Caco-2 (cell line): ENCODE data around the gene RHAG. TPM values are rescaled to one million over a fixed set of nuclear protein-coding genes. Genes with fewer than 3 reads are reported as not detected.

Source experiments
- BruUV-seq: library from RNA; stranded (reverse); fragments of 400-500 nt; replicated peaks from 2 replicates; lab custom pipeline; 2021; lab: Mats Ljungman, UMichigan
- CTCF ChIA-PET: fragments of 300-600 bp; sonication (Branson Sonifier 250); formaldehyde crosslinking; loops from one replicate; lab custom pipeline; 2022; ENCODE audit warnings: antibody characterized with exemption; lab: Charles Lee
- POLR2A ChIA-PET: fragments of 300-600 bp; sonication (Branson Sonifier 250); formaldehyde crosslinking; loops from one replicate; lab custom pipeline; 2022; ENCODE audit warnings: antibody characterized with exemption; lab: Charles Lee
- DNase-seq, 2 experiments: peaks; one replicate each; pipeline versions ENCODE4 v3.0.0 to v3.0.0-alpha.2; 2020 to 2022
- H3K27me3 ChIP-seq: replicated peaks from 2 replicates; pipeline ENCODE4 v1.6.0; 2011; ENCODE audit warnings: low read length; ENCODE audit not compliant: control insufficient read depth, insufficient read depth
- H3K36me3 ChIP-seq: 2 replicates; pipeline ENCODE4 v1.5.1; 2011; ENCODE audit warnings: low read length; ENCODE audit not compliant: control insufficient read depth, insufficient read depth
- H3K4me1 ChIP-seq: fragments of 250-450 bp; sonication (Bioruptor Pico); 2 replicates; pipeline ENCODE4 v1.5.1; 2020; ENCODE audit warnings: mild to moderate bottlenecking
- H3K4me3 ChIP-seq: 2 replicates; pipeline ENCODE4 v1.5.1; 2011; ENCODE audit warnings: low read depth, mild to moderate bottlenecking, control low read depth, low read length
- H3K9me3 ChIP-seq: fragments of 250-450 bp; sonication (Bioruptor Pico); 2 replicates; pipeline ENCODE4 v1.5.1; 2020; ENCODE audit warnings: mild to moderate bottlenecking, moderate library complexity
- H3K27ac Mint-ChIP-seq: one replicate; pipeline ENCODE4 v1.8.0; 2022; ENCODE audit warnings: mixed read lengths; ENCODE audit not compliant: unreplicated experiment
- H3K27me3 Mint-ChIP-seq: one replicate; pipeline ENCODE4 v1.8.0; 2022; ENCODE audit warnings: mixed read lengths; ENCODE audit not compliant: insufficient read depth, unreplicated experiment
- H3K36me3 Mint-ChIP-seq: one replicate; pipeline ENCODE4 v1.8.0; 2022; ENCODE audit warnings: mild to moderate bottlenecking, mixed read lengths; ENCODE audit not compliant: insufficient read depth, unreplicated experiment
- H3K4me1 Mint-ChIP-seq: one replicate; pipeline ENCODE4 v1.8.0; 2022; ENCODE audit warnings: low read depth, mixed read lengths; ENCODE audit not compliant: unreplicated experiment
- H3K4me3 Mint-ChIP-seq: one replicate; pipeline ENCODE4 v1.8.0; 2022; ENCODE audit warnings: mild to moderate bottlenecking, moderate library complexity, mixed read lengths; ENCODE audit not compliant: unreplicated experiment
- H3K9me3 Mint-ChIP-seq: one replicate; pipeline ENCODE4 v1.8.0; 2022; ENCODE audit warnings: mixed read lengths; ENCODE audit not compliant: unreplicated experiment
- CTCF ChIP-seq, 2 experiments: fragments of 200-600 bp in 1 of 2; IDR thresholded peaks; 1 replicate in 1 of 2; 2 replicates in 1 of 2; pipeline versions ENCODE4 v1.5.1 to v1.8.0; 2011 to 2022; ENCODE audit warnings: antibody characterized with exemption in 1 of 2, control low read depth in 1 of 2, inconsistent platforms in 1 of 2, low read depth in 1 of 2, low read length in 1 of 2, mild to moderate bottlenecking in 1 of 2, moderate library complexity in 1 of 2; ENCODE audit not compliant: insufficient read depth in 1 of 2, severe bottlenecking in 1 of 2, unreplicated experiment in 1 of 2
- intact Hi-C: fragments of 100-400 bp; cut with micrococcal nuclease; formaldehyde crosslinking; loops from one replicate; pipeline ENCODE4 v1.10.0; 2022; ENCODE audit not compliant: unreplicated experiment
- total RNA-seq: library from RNA; stranded (reverse); gene quantifications from 2 replicates; pipeline ENCODE4 v1.2.3, GENCODE V29; 2022

RHAG gene
- total RNA-seq, 1 experiment from 2014 or later, result not detected

GRCh38 chr6:49645139-49645538, 8.5 kb upstream of the RHAG start:
- no peaks in the 10 kb centered on the region for H3K36me3 ChIP-seq
- no TSS peak for BruUV-seq
- ChIA-PET POLR2A (no interaction called here), CTCF (no interaction called here)
- intact Hi-C loops, result no loop called here
- H3K4me3 ChIP-seq, result no peak overlapping the region
- H3K27me3 Mint-ChIP-seq, result no peaks in the 10 kb centered on the region
- TF ChIP-seq CTCF (IDR thresholded peaks at IDR 0.05; ENCODE audit: insufficient read depth in 1 of 2, low read depth in 1 of 2, low read length in 1 of 2, severe bottlenecking in 1 of 2, unreplicated experiment in 1 of 2), result no peak
- H3K36me3 Mint-ChIP-seq, result no peaks in the 10 kb centered on the region
- no peak overlapping the region for H3K4me3 Mint-ChIP-seq
- H3K9me3 Mint-ChIP-seq, result no peaks in the 10 kb centered on the region
- no peaks in the 10 kb centered on the region for H3K4me1 Mint-ChIP-seq
- H3K4me1 ChIP-seq, result no peaks in the 10 kb centered on the region
- no peak overlapping the region for H3K27ac Mint-ChIP-seq
- H3K9me3 ChIP-seq, result no peaks in the 10 kb centered on the region
- DNase-seq, result no peak
- H3K27me3 ChIP-seq, result no peaks in the 10 kb centered on the region

GRCh38 chr6:49639177-49639817, 2.7 kb upstream of the RHAG start:
- no peaks in the 10 kb centered on the region for H3K27me3 ChIP-seq
- Mint-ChIP-seq H3K4me1 (peaks cover 1% of the 10 kb centered on the region), H3K27me3 (no peaks in the 10 kb centered on the region), H3K4me3 (no peak overlapping the region), H3K36me3 (no peaks in the 10 kb centered on the region), H3K27ac (no peak overlapping the region), H3K9me3 (no peaks in the 10 kb centered on the region)
- CTCF ChIA-PET, result interaction anchor here (1.5 kb wide), 1 partner anchor 16 kb away, joined by 7 read pairs; no protein-coding TSS in a partner anchor
- POLR2A ChIA-PET, result no interaction called here
- DNase-seq, result no peak
- H3K4me1 ChIP-seq, result no peaks in the 10 kb centered on the region
- H3K9me3 ChIP-seq, result no peaks in the 10 kb centered on the region
- intact Hi-C loops, result no loop called here
- no peaks in the 10 kb centered on the region for H3K36me3 ChIP-seq
- BruUV-seq, result no TSS peak
- H3K4me3 ChIP-seq, result no peak overlapping the region
- TF ChIP-seq CTCF (IDR thresholded peaks at IDR 0.05; ENCODE audit: insufficient read depth in 1 of 2, low read depth in 1 of 2, low read length in 1 of 2, severe bottlenecking in 1 of 2, unreplicated experiment in 1 of 2), result no peak

- no TSS peak for BruUV-seq
- CTCF ChIA-PET, result no interaction called here
- TF ChIP-seq CTCF (IDR thresholded peaks at IDR 0.05; ENCODE audit: insufficient read depth in 1 of 2, low read depth in 1 of 2, low read length in 1 of 2, severe bottlenecking in 1 of 2, unreplicated experiment in 1 of 2), result no peak
These were observed 702 bp upstream of the RHAG start for GRCh38 chr6:49637350-49637731.

More at GRCh38 chr6:49637350-49637731, 702 bp upstream of the RHAG start:
- Mint-ChIP-seq H3K27ac (no peak overlapping the region), H3K36me3 (no peaks in the 10 kb centered on the region), H3K4me3 (no peak overlapping the region), H3K9me3 (no peaks in the 10 kb centered on the region), H3K4me1 (peaks cover 9% of the 10 kb centered on the region), H3K27me3 (no peaks in the 10 kb centered on the region)
- no peaks in the 10 kb centered on the region for H3K27me3 ChIP-seq
- H3K36me3 ChIP-seq, result no peaks in the 10 kb centered on the region
- POLR2A ChIA-PET, result no interaction called here
- peaks cover 8% of the 10 kb centered on the region for H3K4me1 ChIP-seq
- no peak for DNase-seq
- intact Hi-C loops, result no loop called here
- no peaks in the 10 kb centered on the region for H3K9me3 ChIP-seq
- H3K4me3 ChIP-seq, result no peak overlapping the region
